ENCODE measurements around the gene CCR5. TPM values are rescaled to one million over a fixed set of nuclear protein-coding genes. Genes with fewer than 3 reads are reported as not detected.
"Not testable (repeated sequence)": the region's sequence is repeated elsewhere in the genome, so short reads cannot be mapped to it uniquely, and the experiment has no call there.

The CCR5 gene
- total RNA-seq, result 1 to 10 TPM in 2 of 4 donors, under 1 TPM in 2; 0.66 to 1.7 (median 1.1) TPM

DNA sequence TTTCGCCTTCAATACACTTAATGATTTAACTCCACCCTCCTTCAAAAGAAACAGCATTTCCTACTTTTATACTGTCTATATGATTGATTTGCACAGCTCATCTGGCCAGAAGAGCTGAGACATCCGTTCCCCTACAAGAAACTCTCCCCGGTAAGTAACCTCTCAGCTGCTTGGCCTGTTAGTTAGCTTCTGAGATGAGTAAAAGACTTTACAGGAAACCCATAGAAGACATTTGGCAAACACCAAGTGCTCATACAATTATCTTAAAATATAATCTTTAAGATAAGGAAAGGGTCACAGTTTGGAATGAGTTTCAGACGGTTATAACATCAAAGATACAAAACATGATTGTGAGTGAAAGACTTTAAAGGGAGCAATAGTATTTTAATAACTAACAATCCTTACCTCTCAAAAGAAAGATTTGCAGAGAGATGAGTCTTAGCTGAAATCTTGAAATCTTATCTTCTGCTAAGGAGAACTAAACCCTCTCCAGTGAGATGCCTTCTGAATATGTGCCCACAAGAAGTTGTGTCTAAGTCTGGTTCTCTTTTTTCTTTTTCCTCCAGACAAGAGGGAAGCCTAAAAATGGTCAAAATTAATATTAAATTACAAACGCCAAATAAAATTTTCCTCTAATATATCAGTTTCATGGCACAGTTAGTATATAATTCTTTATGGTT lies at the start of gene CCR5:
CCR5 (plus strand) TSS at position 108 of the 680 bp plus-strand sequence. CDS start 1,957 bp downstream, outside the sequence.
- Histone ChIP-seq H3K27me3 (no peaks in the 10 kb centered on the region), H3K9me3 (no peaks in the 10 kb centered on the region), H3K4me1 (no peaks in the 10 kb centered on the region), H3K36me3 (no peaks in the 10 kb centered on the region), H3K4me3 (peak within 1 kb of the TSS in 2 of 4 donors; percentile 18 to 34), H3K27ac (peak within 1 kb of the TSS; percentile 56 to 75 (median 58))
- TF ChIP-seq POLR2A (IDR thresholded peaks at IDR 0.05), result peak in 1 of 2 donors; percentile 18
- TF ChIP-seq, protein P1, sequence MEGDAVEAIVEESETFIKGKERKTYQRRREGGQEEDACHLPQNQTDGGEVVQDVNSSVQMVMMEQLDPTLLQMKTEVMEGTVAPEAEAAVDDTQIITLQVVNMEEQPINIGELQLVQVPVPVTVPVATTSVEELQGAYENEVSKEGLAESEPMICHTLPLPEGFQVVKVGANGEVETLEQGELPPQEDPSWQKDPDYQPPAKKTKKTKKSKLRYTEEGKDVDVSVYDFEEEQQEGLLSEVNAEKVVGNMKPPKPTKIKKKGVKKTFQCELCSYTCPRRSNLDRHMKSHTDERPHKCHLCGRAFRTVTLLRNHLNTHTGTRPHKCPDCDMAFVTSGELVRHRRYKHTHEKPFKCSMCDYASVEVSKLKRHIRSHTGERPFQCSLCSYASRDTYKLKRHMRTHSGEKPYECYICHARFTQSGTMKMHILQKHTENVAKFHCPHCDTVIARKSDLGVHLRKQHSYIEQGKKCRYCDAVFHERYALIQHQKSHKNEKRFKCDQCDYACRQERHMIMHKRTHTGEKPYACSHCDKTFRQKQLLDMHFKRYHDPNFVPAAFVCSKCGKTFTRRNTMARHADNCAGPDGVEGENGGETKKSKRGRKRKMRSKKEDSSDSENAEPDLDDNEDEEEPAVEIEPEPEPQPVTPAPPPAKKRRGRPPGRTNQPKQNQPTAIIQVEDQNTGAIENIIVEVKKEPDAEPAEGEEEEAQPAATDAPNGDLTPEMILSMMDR (IDR thresholded peaks at IDR 0.05), result no peak
- DNase-seq, result peak in 1 of 3 donors; percentile 66

DNA sequence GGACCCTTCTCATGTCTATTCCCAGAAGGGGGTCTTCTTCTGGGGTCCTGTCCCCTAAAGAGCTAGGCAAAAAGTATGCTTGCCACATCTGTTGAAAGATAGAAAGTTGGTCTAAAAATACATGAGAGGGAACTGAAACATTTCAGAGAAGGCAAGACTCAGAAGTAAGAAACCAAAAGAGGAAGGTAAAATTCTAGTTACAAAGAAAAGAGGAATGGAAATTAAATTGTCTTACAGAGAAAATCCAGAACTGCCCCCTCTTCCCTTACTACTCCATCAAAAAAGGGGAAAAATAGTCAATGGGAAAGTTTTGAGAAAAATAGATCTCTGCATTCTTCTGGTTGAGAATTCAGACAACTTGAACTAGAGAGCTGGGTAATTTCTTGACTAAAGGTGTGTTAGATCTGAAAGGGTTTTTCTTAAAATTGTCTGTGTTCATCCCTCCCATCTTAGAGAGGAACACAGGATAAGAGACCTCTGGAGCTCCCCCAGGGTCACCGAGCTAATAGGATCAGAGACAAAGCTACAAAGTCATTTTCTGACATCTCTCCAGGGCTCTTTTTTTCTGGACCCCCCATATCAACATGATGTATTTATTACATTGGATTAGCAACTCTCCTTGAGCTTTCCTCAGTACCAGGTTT lies 49.2 kb upstream of the CCR5 start:
- Histone ChIP-seq H3K4me1 (no peaks in the 10 kb centered on the region), H3K4me3 (no peak overlapping the region), H3K27me3 (no peaks in the 10 kb centered on the region), H3K36me3 (no peaks in the 10 kb centered on the region), H3K27ac (peak overlapping the region in 1 of 4 donors; percentile 61), H3K9me3 (no peaks in the 10 kb centered on the region)
- no peak for DNase-seq
- TF ChIP-seq, protein P1 (IDR thresholded peaks at IDR 0.05), result no peak
- TF ChIP-seq POLR2A (IDR thresholded peaks at IDR 0.05), result no peak

DNA sequence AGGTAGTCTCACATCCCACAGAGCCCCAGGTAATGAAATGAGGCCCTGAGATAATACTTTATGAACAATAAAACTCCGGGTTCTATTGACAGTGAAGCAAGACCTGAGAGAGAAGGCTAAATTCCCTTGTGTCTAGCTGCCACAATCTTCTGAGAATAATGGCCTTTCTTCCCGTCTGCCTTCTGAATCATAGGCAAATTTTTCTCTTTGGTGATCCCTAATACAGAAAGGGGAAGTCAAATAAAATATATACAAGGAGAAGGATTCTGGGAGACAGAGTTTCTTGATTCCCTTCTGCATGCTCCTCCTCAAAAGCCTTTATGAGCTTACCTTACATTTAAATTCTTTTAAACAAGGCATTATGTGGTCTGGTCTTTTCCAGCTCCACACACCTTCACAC lies 46.7 kb upstream of the CCR5 start:
- H3K9me3 ChIP-seq, result no peaks in the 10 kb centered on the region
- TF ChIP-seq, protein P1 (IDR thresholded peaks at IDR 0.05), result no peak
- no peak for TF ChIP-seq POLR2A (IDR thresholded peaks at IDR 0.05)

DNA sequence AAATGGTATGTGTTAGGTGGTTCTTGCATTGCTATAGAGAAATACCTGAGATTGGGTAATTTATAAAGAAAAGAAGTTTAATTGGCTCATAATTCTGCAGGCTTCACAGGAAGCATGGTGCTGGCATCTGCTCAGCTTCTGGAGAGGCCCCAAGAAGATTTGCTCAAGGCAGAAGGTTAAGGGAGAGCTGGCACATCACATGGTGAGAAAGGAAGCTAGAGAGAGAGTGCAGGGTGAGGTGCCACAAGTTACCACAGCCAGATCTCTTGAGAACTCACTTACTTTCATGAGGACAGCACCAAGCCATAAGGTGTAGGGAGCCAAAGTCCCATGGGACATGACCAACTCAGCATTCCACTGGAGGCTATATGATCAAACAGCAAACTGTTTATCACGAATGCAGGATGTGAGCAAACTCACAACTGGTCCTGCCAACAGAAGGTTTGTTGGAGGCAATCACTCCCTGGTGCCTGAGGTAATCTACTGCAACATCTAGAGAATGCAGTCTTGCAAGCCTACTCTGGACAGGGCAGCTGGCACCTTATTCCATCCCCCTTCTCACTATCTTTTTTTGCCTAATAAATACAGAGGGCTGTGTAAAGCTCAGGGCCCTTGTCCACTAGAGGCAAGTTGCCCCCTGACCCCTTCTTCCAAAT lies 45.0 kb upstream of the CCR5 start:
- Histone ChIP-seq H3K4me1 (no peaks in the 10 kb centered on the region), H3K27ac (no peak overlapping the region), H3K36me3 (no peaks in the 10 kb centered on the region), H3K9me3 (no peaks in the 10 kb centered on the region), H3K4me3 (no peak overlapping the region), H3K27me3 (no peaks in the 10 kb centered on the region)
- no peak for DNase-seq
- no peak for TF ChIP-seq POLR2A (IDR thresholded peaks at IDR 0.05)
- TF ChIP-seq, protein P1 (IDR thresholded peaks at IDR 0.05), result no peak

More for the DNA sequence above, 46.7 kb upstream of the CCR5 start:
- no peaks in the 10 kb centered on the region for H3K4me1 ChIP-seq
- H3K27me3 ChIP-seq, result no peaks in the 10 kb centered on the region
- H3K27ac ChIP-seq, result no peak overlapping the region
- H3K36me3 ChIP-seq, result no peaks in the 10 kb centered on the region
- no peak for DNase-seq
- no peak overlapping the region for H3K4me3 ChIP-seq

DNA sequence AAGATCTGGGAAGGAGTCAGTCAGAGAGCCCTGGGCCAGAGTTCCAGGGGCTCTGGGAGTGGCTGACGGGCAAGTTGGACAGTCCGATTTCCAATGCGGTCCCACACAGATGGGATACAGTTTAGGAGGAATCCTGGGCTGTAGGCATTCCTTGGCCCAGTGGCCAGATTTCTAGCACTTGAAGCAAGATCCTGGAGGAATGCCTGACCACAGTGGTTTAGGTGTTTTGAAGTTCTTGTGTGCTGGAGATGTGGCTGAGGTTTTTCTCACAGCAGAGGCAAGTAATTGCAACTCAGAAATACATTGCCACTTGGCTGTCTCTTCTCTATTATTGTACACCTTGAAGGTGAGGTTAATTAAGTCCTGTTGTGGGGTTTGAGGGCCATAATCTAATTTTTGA lies 40.1 kb upstream of the CCR5 start:
- not testable (repeated sequence) for H3K36me3 ChIP-seq, H3K9me3 ChIP-seq, DNase-seq, H3K4me3 ChIP-seq, H3K4me1 ChIP-seq, H3K27me3 ChIP-seq, H3K27ac ChIP-seq

Measured in Peyer's patch (tissue), 4 donors.